Common myeloid progenitor, CD34-positive (primary cell): Measurements from ENCODE around the gene MORC2.

Experiments used
- CTCF ChIA-PET: fragments of 350-600 bp; sonication (Branson Sonifier 250); formaldehyde crosslinking; loops from one replicate; lab custom pipeline; 2021; ENCODE audit warnings: antibody characterized with exemption; lab: Charles Lee
- POLR2A ChIA-PET: fragments of 350-600 bp; sonication (Branson Sonifier 250); formaldehyde crosslinking; loops from one replicate; lab custom pipeline; 2021; ENCODE audit warnings: antibody characterized with exemption; lab: Charles Lee
- DNase-seq, 3 donors: peaks; one replicate each; pipeline versions ENCODE4 v3.0.0 to v3.0.0-alpha.2; 2013
- H3K27ac ChIP-seq, 2 experiments: 1 replicate in 1 of 2; 2 replicates in 1 of 2; pipeline ENCODE4 v1.7.0; 2013; ENCODE audit warnings: inconsistent platforms in 2 of 2, low read length in 2 of 2, mild to moderate bottlenecking in 2 of 2, low read depth in 1 of 2, moderate library complexity in 1 of 2; ENCODE audit not compliant: severe bottlenecking in 2 of 2, insufficient read depth in 1 of 2, poor library complexity in 1 of 2
- H3K27me3 ChIP-seq, 5 experiments: replicated peaks in 2 of 5; 1 replicate in 3 of 5; 2 replicates in 2 of 5; pipeline versions ENCODE4 v1.6.1 to v1.7.0; 2013; ENCODE audit warnings: low read length in 4 of 5, mild to moderate bottlenecking in 2 of 5, moderate library complexity in 2 of 5, inconsistent platforms in 1 of 5; ENCODE audit not compliant: insufficient read depth in 5 of 5, control insufficient read depth in 4 of 5
- H3K36me3 ChIP-seq, 4 experiments: 1 replicate in 2 of 4; 2 replicates in 2 of 4; pipeline versions ENCODE4 v1.6.1 to v1.7.0; 2013; ENCODE audit warnings: low read length in 3 of 4, control low read depth in 1 of 4, mild to moderate bottlenecking in 1 of 4; ENCODE audit not compliant: control insufficient read depth in 4 of 4, insufficient read depth in 4 of 4
- H3K4me1 ChIP-seq, 4 experiments: 1 replicate in 3 of 4; 2 replicates in 1 of 4; pipeline versions ENCODE4 v1.6.1 to v1.7.1; 2013; ENCODE audit warnings: low read length in 3 of 4, mild to moderate bottlenecking in 3 of 4, control low read depth in 1 of 4, inconsistent platforms in 1 of 4, moderate library complexity in 1 of 4; ENCODE audit not compliant: control insufficient read depth in 4 of 4, insufficient read depth in 4 of 4; ENCODE audit errors: control extremely low read depth in 1 of 4
- H3K4me3 ChIP-seq, 7 experiments: 1 replicate in 4 of 7; 2 replicates in 3 of 7; pipeline versions ENCODE4 v1.5.1 to v1.7.0; 2013; ENCODE audit warnings: mild to moderate bottlenecking in 7 of 7, low read length in 6 of 7, moderate library complexity in 6 of 7, inconsistent platforms in 2 of 7, low read depth in 2 of 7, control low read depth in 1 of 7; ENCODE audit not compliant: insufficient read depth in 4 of 7, control insufficient read depth in 1 of 7; ENCODE audit errors: extremely low read depth in 1 of 7
- H3K9me3 ChIP-seq, 5 experiments: 1 replicate in 4 of 5; 2 replicates in 1 of 5; pipeline versions ENCODE4 v1.6.1 to v1.7.1; 2013; ENCODE audit warnings: low read length in 4 of 5, mild to moderate bottlenecking in 2 of 5, inconsistent platforms in 1 of 5, low read depth in 1 of 5, moderate library complexity in 1 of 5; ENCODE audit not compliant: control insufficient read depth in 4 of 5, insufficient read depth in 2 of 5; ENCODE audit errors: control extremely low read depth in 1 of 5
- WGBS: methylation state at CpG from one replicate; pipeline ENCODE4 v1.1.5; 2013; ENCODE audit not compliant: insufficient coverage; 5-methylcytosine and 5-hydroxymethylcytosine counted together

Gene MORC2

GRCh38 chr22:30910358-30910757 lies 58.2 kb downstream of the MORC2 start:
- no peak for DNase-seq
- Histone ChIP-seq H3K27ac (no peak overlapping the region), H3K4me3 (no peak overlapping the region), H3K27me3 (no peaks in the 10 kb centered on the region), H3K36me3 (peaks cover 0 to 13% (median 0%) of the 10 kb centered on the region in 4 experiments), H3K4me1 (no peaks in the 10 kb centered on the region), H3K9me3 (peaks cover 0 to 2% (median 0%) of the 10 kb centered on the region in 5 experiments)
- POLR2A ChIA-PET, result no interaction called here
- 100% methylated on average over 1 of the region's 2 CpGs for WGBS
- CTCF ChIA-PET, result interaction anchor here (0.6 to 4.2 kb wide), 3 partner anchors 10 to 147 kb away, joined by 3 to 13 read pairs (median 3); no protein-coding TSS in a partner anchor

- ChIA-PET POLR2A (no interaction called here), CTCF (interaction anchor here (1.0 to 4.2 kb wide), 3 partner anchors 11 to 146 kb away, joined by 4 to 13 read pairs (median 6); no protein-coding TSS in a partner anchor)
- WGBS, result 98% methylated on average over 4 of the region's 5 CpGs
These were observed 59.3 kb downstream of the MORC2 start for GRCh38 chr22:30909306-30909705.

GRCh38 chr22:30908051-30908461 lies 60.5 kb downstream of the MORC2 start:
- ChIA-PET POLR2A (no interaction called here), CTCF (interaction anchor here (1.0 to 4.2 kb wide), 3 partner anchors 11 to 145 kb away, joined by 4 to 13 read pairs (median 6); no protein-coding TSS in a partner anchor)
- Histone ChIP-seq H3K9me3 (peaks cover 0 to 2% (median 0%) of the 10 kb centered on the region in 5 experiments), H3K27ac (no peak overlapping the region), H3K27me3 (no peaks in the 10 kb centered on the region), H3K4me1 (peaks cover 0 to 7% (median 1%) of the 10 kb centered on the region in 4 experiments), H3K4me3 (no peak overlapping the region), H3K36me3 (peaks cover 0 to 13% (median 0%) of the 10 kb centered on the region in 4 experiments)
- DNase-seq, result no peak
- 97% methylated on average over 6 of the region's 6 CpGs for WGBS

More at GRCh38 chr22:30909306-30909705, 59.3 kb downstream of the MORC2 start:
- Histone ChIP-seq H3K4me3 (no peak overlapping the region), H3K36me3 (peaks cover 0 to 13% (median 0%) of the 10 kb centered on the region in 4 experiments), H3K9me3 (peaks cover 0 to 2% (median 0%) of the 10 kb centered on the region in 5 experiments), H3K27ac (no peak overlapping the region), H3K4me1 (no peaks in the 10 kb centered on the region), H3K27me3 (no peaks in the 10 kb centered on the region)
- DNase-seq, result no peak

GRCh38 chr22:30906946-30907345 lies 61.6 kb downstream of the MORC2 start:
- no peak overlapping the region for H3K27ac ChIP-seq
- CTCF ChIA-PET, result interaction anchor here (0.7 kb wide), 1 partner anchor 272 kb away, joined by 3 read pairs; no protein-coding TSS in a partner anchor
- H3K27me3 ChIP-seq, result no peaks in the 10 kb centered on the region
- POLR2A ChIA-PET, result no interaction called here
- DNase-seq, result no peak
- H3K4me3 ChIP-seq, result no peak overlapping the region
- H3K9me3 ChIP-seq, result peaks cover 0 to 2% (median 0%) of the 10 kb centered on the region in 5 experiments
- H3K4me1 ChIP-seq, result peaks cover 0 to 14% (median 7%) of the 10 kb centered on the region in 4 experiments
- WGBS, result no CpG with 5 or more reads among the region's 1 CpG
- H3K36me3 ChIP-seq, result peaks cover 0 to 13% (median 0%) of the 10 kb centered on the region in 4 experiments

GRCh38 chr22:30906411-30906810 lies 62.2 kb downstream of the MORC2 start:
- no peak overlapping the region for H3K27ac ChIP-seq
- peaks cover 0 to 13% (median 0%) of the 10 kb centered on the region in 4 experiments for H3K36me3 ChIP-seq
- no peak for DNase-seq
- no peaks in the 10 kb centered on the region for H3K27me3 ChIP-seq
- H3K4me1 ChIP-seq, result peaks cover 0 to 14% (median 7%) of the 10 kb centered on the region in 4 experiments
- ChIA-PET CTCF (interaction anchor here (0.7 kb wide), 1 partner anchor 272 kb away, joined by 3 read pairs; no protein-coding TSS in a partner anchor), POLR2A (no interaction called here)
- H3K9me3 ChIP-seq, result no peaks in the 10 kb centered on the region
- no peak overlapping the region for H3K4me3 ChIP-seq
- 97% methylated on average over 7 of the region's 9 CpGs for WGBS

- CTCF ChIA-PET, result interaction anchor here (1.3 kb wide), 1 partner anchor 85 kb away, joined by 3 read pairs; no protein-coding TSS in a partner anchor
- DNase-seq, result no peak
- Histone ChIP-seq H3K27me3 (no peaks in the 10 kb centered on the region), H3K4me3 (no peak overlapping the region), H3K36me3 (peaks cover 0 to 13% (median 0%) of the 10 kb centered on the region in 4 experiments), H3K4me1 (peaks cover 0 to 14% (median 7%) of the 10 kb centered on the region in 4 experiments), H3K9me3 (no peaks in the 10 kb centered on the region), H3K27ac (no peak overlapping the region)
- WGBS, result 96% methylated on average over 45 of the region's 49 CpGs
- POLR2A ChIA-PET, result interaction anchor here (0.6 kb wide), 1 partner anchor 149 kb away, joined by 3 read pairs; no protein-coding TSS in a partner anchor
These were observed 62.8 kb downstream of the MORC2 start for GRCh38 chr22:30905696-30906341.
